A673 (cell line): Measurements from ENCODE around the gene KCNMA1. TPM values are rescaled to one million over a fixed set of nuclear protein-coding genes. Genes with fewer than 3 reads are reported as not detected.

Experiments
- BruUV-seq: library from RNA; stranded (reverse); fragments of 400-500 nt; replicated peaks from 2 replicates; lab custom pipeline; 2021; lab: Mats Ljungman, UMichigan
- CTCF ChIA-PET: fragments of 300-600 bp; sonication (Branson Sonifier 250); formaldehyde crosslinking; loops from one replicate; lab custom pipeline; 2022; ENCODE audit warnings: antibody characterized with exemption; lab: Charles Lee
- POLR2A ChIA-PET: fragments of 300-600 bp; sonication (Branson Sonifier 250); formaldehyde crosslinking; loops from one replicate; lab custom pipeline; 2022; ENCODE audit warnings: antibody characterized with exemption; ENCODE audit not compliant: low non-redundant PET; lab: Charles Lee
- DNase-seq: peaks from one replicate; pipeline ENCODE4 v3.0.0-alpha.2; 2015; ENCODE audit warnings: low spot score
- H3K27ac ChIP-seq: fragments of 200-600 bp; sonication (generic); 2 replicates; pipeline ENCODE4 v1.5.1; 2016; ENCODE audit warnings: mixed run types, low read depth, mild to moderate bottlenecking, mixed read lengths, antibody characterized with exemption, low read length; ENCODE audit not compliant: poor library complexity, severe bottlenecking
- H3K27me3 ChIP-seq: fragments of 200-600 bp; sonication (generic); replicated peaks from 2 replicates; pipeline ENCODE4 v1.6.1; 2017; ENCODE audit warnings: mixed run types, low read depth, mild to moderate bottlenecking, mixed read lengths, antibody characterized with exemption, low read length; ENCODE audit not compliant: insufficient read depth, poor library complexity
- H3K36me3 ChIP-seq: fragments of 200-600 bp; sonication (generic); 2 replicates; pipeline ENCODE4 v1.6.1; 2016; ENCODE audit warnings: mixed run types, mild to moderate bottlenecking, mixed read lengths, antibody characterized with exemption, low read length; ENCODE audit not compliant: insufficient read depth, poor library complexity, severe bottlenecking
- H3K4me1 ChIP-seq: fragments of 200-600 bp; sonication (generic); 2 replicates; pipeline ENCODE4 v1.6.1; 2017; ENCODE audit warnings: mixed run types, mild to moderate bottlenecking, mixed read lengths, antibody characterized with exemption, low read length; ENCODE audit not compliant: insufficient read depth, poor library complexity, severe bottlenecking
- H3K4me3 ChIP-seq: fragments of 200-600 bp; sonication (generic); 2 replicates; pipeline ENCODE4 v1.5.1; 2016; ENCODE audit warnings: low read depth, mixed run types, mild to moderate bottlenecking, mixed read lengths, low read length; ENCODE audit not compliant: poor library complexity, severe bottlenecking
- H3K9me3 ChIP-seq: fragments of 200-600 bp; sonication (generic); 2 replicates; pipeline ENCODE4 v1.6.1; 2016; ENCODE audit warnings: mixed run types, low read depth, mild to moderate bottlenecking, mixed read lengths, antibody characterized with exemption, low read length; ENCODE audit not compliant: poor library complexity, severe bottlenecking
- CTCF ChIP-seq: fragments of 300-800, 200-600 bp; sonication (generic); conservative IDR thresholded peaks from 2 replicates; pipeline ENCODE4 v1.5.1; 2017; ENCODE audit warnings: low read depth, mild to moderate bottlenecking, antibody characterized with exemption, low read length, moderate library complexity, mixed read lengths
- EZH2 ChIP-seq: fragments of 200-600 bp; sonication (generic); IDR thresholded peaks from 2 replicates; pipeline ENCODE4 v1.6.1; 2017; ENCODE audit warnings: borderline replicate concordance, low read depth, mild to moderate bottlenecking, mixed read lengths, antibody characterized with exemption, low read length; ENCODE audit not compliant: poor library complexity, severe bottlenecking
- intact Hi-C: fragments of 100-400 bp; cut with micrococcal nuclease; formaldehyde crosslinking; loops from one replicate; pipeline ENCODE4 v1.10.0; 2022; ENCODE audit not compliant: unreplicated experiment
- total RNA-seq: library from RNA; stranded (reverse); gene quantifications from 2 replicates; pipeline ENCODE4 v1.2.3, GENCODE V29; 2021

Gene KCNMA1
- total RNA-seq, 1 experiment from 2014 or later: 0.84 TPM

DNA sequence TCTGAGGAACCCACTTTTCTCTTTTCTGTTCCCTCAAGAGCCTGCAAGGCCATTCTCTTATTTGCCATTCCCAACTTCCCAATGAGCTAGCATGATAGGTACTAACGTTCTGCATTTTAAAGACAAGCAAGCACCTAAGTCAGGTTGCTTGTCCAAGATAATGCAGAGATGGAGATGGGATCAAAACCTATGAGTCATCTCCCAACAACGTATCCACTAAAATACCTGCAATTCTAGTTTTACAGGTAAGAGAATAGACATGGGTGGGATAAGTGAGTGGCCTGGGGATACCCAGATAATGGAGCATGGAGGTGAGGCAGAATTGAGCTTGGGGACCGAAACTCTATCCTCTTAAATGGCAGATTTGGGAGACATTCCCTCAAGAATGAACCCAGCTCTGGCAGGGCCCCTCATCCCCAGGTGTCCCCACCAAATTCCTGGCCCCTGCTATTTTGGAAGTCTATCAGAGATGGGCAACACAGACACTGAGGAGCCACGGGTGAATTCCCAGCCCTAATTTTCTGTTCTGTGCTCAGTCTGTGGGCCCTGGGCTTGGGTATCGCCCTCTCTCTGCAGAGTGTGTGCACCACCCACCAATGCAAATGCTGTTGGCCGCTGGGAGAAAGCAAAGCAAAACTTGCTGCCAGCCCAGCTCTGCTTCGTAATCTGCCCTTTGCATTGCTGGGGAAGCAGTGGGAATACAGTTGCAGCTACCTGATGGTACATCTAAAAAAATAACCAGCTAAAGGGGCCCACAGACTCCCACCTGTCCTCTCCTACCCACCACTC is 98.3 kb downstream of the KCNMA1 start:
- ChIA-PET POLR2A (no interaction called here), CTCF (no interaction called here)
- Histone ChIP-seq H3K36me3 (no peaks in the 10 kb centered on the region), H3K27ac (no peak overlapping the region), H3K4me3 (no peak overlapping the region), H3K9me3 (no peaks in the 10 kb centered on the region), H3K27me3 (peaks cover 56% of the 10 kb centered on the region), H3K4me1 (no peaks in the 10 kb centered on the region)
- no TSS peak for BruUV-seq
- intact Hi-C loops: no loop called here
- TF ChIP-seq EZH2: no peak
- no peak for TF ChIP-seq CTCF
- DNase-seq: no peak

DNA sequence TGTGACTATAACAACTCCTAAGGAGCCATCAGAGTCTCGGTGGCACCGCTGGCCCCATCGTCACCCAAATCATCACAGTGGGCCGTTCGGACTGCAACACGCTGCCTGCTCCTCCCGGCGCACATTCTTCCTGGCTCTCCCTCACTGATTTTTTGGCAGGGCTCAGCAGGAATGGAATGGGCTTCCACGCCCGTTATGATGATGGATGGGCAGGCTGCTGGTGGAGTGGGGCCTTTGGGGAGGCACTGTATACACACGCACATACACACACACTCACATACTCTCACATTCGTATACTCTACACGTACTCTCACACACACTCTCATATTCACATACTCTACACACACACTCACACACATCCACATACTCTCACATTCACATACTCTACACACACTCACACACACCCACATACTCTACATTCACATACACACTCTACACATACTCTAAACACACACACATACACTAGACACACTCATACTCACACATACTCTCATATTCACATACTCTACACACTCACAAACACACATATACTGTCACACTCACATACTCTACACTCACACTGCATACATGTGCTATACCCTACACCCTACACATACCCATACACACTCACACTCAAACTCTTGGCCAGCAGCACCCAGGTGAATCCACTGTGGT is 99.8 kb downstream of the KCNMA1 start:
- Histone ChIP-seq H3K27ac (no peak overlapping the region), H3K9me3 (no peaks in the 10 kb centered on the region), H3K27me3 (peaks cover 71% of the 10 kb centered on the region), H3K4me3 (no peak overlapping the region), H3K4me1 (no peaks in the 10 kb centered on the region), H3K36me3 (no peaks in the 10 kb centered on the region)
- no peak for DNase-seq
- TF ChIP-seq EZH2 (no peak), CTCF (no peak)
- BruUV-seq: no TSS peak
- ChIA-PET POLR2A (no interaction called here), CTCF (no interaction called here)
- intact Hi-C loops: no loop called here

GRCh38 chr10:77537071-77537470 is 100.5 kb downstream of the KCNMA1 start:
- no peak for TF ChIP-seq EZH2
- TF ChIP-seq CTCF: no peak
- H3K36me3 ChIP-seq: no peaks in the 10 kb centered on the region
- no peaks in the 10 kb centered on the region for H3K9me3 ChIP-seq
- ChIA-PET POLR2A (no interaction called here), CTCF (no interaction called here)
- BruUV-seq: no TSS peak
- intact Hi-C loops: no loop called here
- no peak overlapping the region for H3K4me3 ChIP-seq
- H3K27ac ChIP-seq: no peak overlapping the region
- DNase-seq: no peak
- peaks cover 70% of the 10 kb centered on the region for H3K27me3 ChIP-seq
- peaks cover 4% of the 10 kb centered on the region for H3K4me1 ChIP-seq
